ENCODE measurements around the gene SSR1. TPM values are rescaled to one million over a fixed set of nuclear protein-coding genes. Genes with fewer than 3 reads are reported as not detected.
"Not testable (repeated sequence)": the region's sequence is repeated elsewhere in the genome, so short reads cannot be mapped to it uniquely, and the experiment has no call there.

SSR1 gene
- total and polyA plus RNA-seq, 2 of the 13 experiments (the other 11 are each of a cell fraction or from before 2014, with no cell fraction given), result 203 to 243 TPM

GRCh38 chr6:7276199-7276524 lies 36.8 kb downstream of the SSR1 start (continued):
- no peak for TF ChIP-seq MLXIP (CRISPR knock-in tag; IDR thresholded peaks at IDR 0.05; ENCODE audit: borderline replicate concordance)
- TF ChIP-seq ZXDC (CRISPR knock-in tag; IDR thresholded peaks at IDR 0.05), result no peak
- TF ChIP-seq STAG1 (CRISPR knock-in tag; IDR thresholded peaks at IDR 0.05), result no peak
- TF ChIP-seq HMG20A (CRISPR knock-in tag; IDR thresholded peaks at IDR 0.05; ENCODE audit: borderline replicate concordance), result no peak

- BruUV-seq (replicated peaks), result not testable (repeated sequence)
- CTCF ChIA-PET (ENCODE audit: low intra/inter-chr PET ratio, low total read pairs), result interaction anchor here (2.8 to 2.9 kb wide), 2 partner anchors 64 to 341 kb away, joined by 18 to 25 read pairs; no protein-coding TSS in a partner anchor
These were observed 38.5 kb downstream of the SSR1 start for GRCh38 chr6:7274525-7274924.

More at GRCh38 chr6:7274525-7274924, 38.5 kb downstream of the SSR1 start:
- H3K9me3 ChIP-seq (ENCODE audit: low read length); in situ Hi-C loops (cut with HindIII; ENCODE audit: extremely low pct_ligation_motif_present, low pct_unique_long_range_greater_than_20kb); H3K4me2 ChIP-seq (ENCODE audit: low read depth, low read length); H3K36me3 ChIP-seq (replicated peaks in 1 of 2; ENCODE audit: control insufficient read depth in 1 of 2, insufficient read depth in 2 of 2, low read length in 2 of 2); H3K9ac ChIP-seq (ENCODE audit: insufficient read depth, low read depth, low read length); H3K27me3 ChIP-seq (ENCODE audit: control insufficient read depth in 1 of 2, insufficient read depth in 2 of 2, low read length in 2 of 2); ATAC-seq; H4K20me1 ChIP-seq (ENCODE audit: insufficient read depth, low read length); intact Hi-C loops (cut with micrococcal nuclease; ENCODE audit: unreplicated experiment); FAIRE-seq; H2AFZ ChIP-seq (ENCODE audit: low read length); H3K27ac ChIP-seq (ENCODE audit: extremely low read length, insufficient read depth, low read length); H3K4me3 ChIP-seq (replicated peaks in 1 of 3; ENCODE audit: insufficient read depth in 1 of 3, low read depth in 2 of 3, low read length in 3 of 3); POLR2A ChIA-PET; DNase-seq (ENCODE audit: low spot score); H3K79me2 ChIP-seq (ENCODE audit: insufficient read depth, low read length): not testable (repeated sequence)
- peaks cover 27% of the 10 kb centered on the region for H3K4me1 ChIP-seq (ENCODE audit: insufficient read depth, low read length)
- 84% methylated on average over 8 of the region's 8 CpGs for WGBS (ENCODE audit: low lambda C conversion rate)
